NT2/D1 (cell line): Measurements from ENCODE around the gene ANTXR2.

Source experiments
- SUZ12 ChIP-seq: IDR thresholded peaks from 2 replicates; pipeline ENCODE4 v1.6.1; 2011; ENCODE audit not compliant: insufficient read length, insufficient read depth; ENCODE audit errors: extremely low read depth
- YY1 ChIP-seq: IDR thresholded peaks from 2 replicates; pipeline ENCODE4 v1.6.1; 2011; ENCODE audit not compliant: insufficient read length, insufficient read depth
- ZNF274 ChIP-seq: IDR thresholded peaks from 2 replicates; pipeline ENCODE4 v1.6.1; 2011; ENCODE audit warnings: mild to moderate bottlenecking, low read depth, low read length

DNA sequence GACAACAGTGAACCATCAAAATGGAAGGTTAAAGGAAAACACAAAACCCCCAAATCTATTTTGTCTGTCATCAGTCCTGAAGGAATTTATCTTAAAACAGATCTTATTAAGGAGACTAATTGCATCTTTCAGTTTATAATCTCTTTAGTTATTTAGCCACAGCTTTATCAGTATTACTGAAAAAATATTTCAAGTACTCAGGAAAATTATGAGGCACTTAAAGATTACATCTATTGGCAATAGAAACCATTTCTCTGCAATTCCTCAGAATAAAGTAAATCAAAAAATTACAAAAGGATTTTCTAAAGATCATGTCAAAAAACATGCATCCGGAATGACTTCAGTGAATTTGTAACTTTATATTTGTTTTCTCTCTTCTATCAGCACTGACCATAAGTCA is 35.2 kb downstream of the ANTXR2 start:
- TF ChIP-seq YY1 (no peak), ZNF274 (no peak), SUZ12 (no peak)
